SK-N-SH (cell line): ENCODE data around the gene B4GALT3. TPM values are rescaled to one million over a fixed set of nuclear protein-coding genes. Genes with fewer than 3 reads are reported as not detected.

Experiments used
- CTCF ChIA-PET: fragments of 300-600, 350-600 bp; formaldehyde crosslinking; extraction: SDS; loops from one replicate; lab custom pipeline; 2021; lab: Yijun Ruan, JAX
- POLR2A ChIA-PET: fragments of 350-600 bp; sonication (Branson Sonifier 250); formaldehyde crosslinking; extraction: SDS; loops from one replicate; lab custom pipeline; 2020; ENCODE audit warnings: antibody characterized with exemption, inconsistent platforms; lab: Yijun Ruan, JAX
- DNase-seq: peaks from one replicate; pipeline ENCODE4 v3.0.0; 2012
- H2AFZ ChIP-seq: fragments of 200-600 bp; sonication (generic); 2 replicates; pipeline ENCODE4 v1.8.1; 2016; ENCODE audit warnings: antibody characterized with exemption, mild to moderate bottlenecking, low read depth
- H3F3A ChIP-seq: fragments of 200-600 bp; sonication (generic); replicated peaks from 2 replicates; pipeline ENCODE3; 2016; ENCODE audit warnings: antibody characterized with exemption, mild to moderate bottlenecking; ENCODE audit not compliant: insufficient read depth
- H3K27ac ChIP-seq, 2 experiments: fragments of 200-500 bp in 1 of 2; fragments of 200-600 bp in 1 of 2; sonication (Bioruptor generic) in 1 of 2; sonication (generic), shearing (Covaris generic) in 1 of 2; 2 replicates each; pipeline versions ENCODE4 v1.5.1 to v1.6.1; 2014 to 2016; ENCODE audit warnings: low read depth in 2 of 2, inconsistent platforms in 1 of 2, low read length in 1 of 2, mild to moderate bottlenecking in 1 of 2, mixed read lengths in 1 of 2
- H3K27me3 ChIP-seq: fragments of 200-600 bp; sonication (generic), shearing (Covaris generic); 2 replicates; pipeline ENCODE4 v1.6.1; 2016; ENCODE audit warnings: mixed run types; ENCODE audit not compliant: insufficient read depth
- H3K36me3 ChIP-seq, 2 experiments: fragments of 200-500 bp in 1 of 2; fragments of 200-600 bp in 1 of 2; sonication (Bioruptor generic) in 1 of 2; sonication (generic) in 1 of 2; replicated peaks in 1 of 2; 2 replicates each; pipeline versions ENCODE3 to v1.5.1; 2014 to 2016; ENCODE audit warnings: low read length in 1 of 2, mild to moderate bottlenecking in 1 of 2; ENCODE audit not compliant: insufficient read depth in 2 of 2, control insufficient read depth in 1 of 2
- H3K4me1 ChIP-seq, 2 experiments: fragments of 200-500 bp in 1 of 2; fragments of 200-600 bp in 1 of 2; sonication (Bioruptor generic) in 1 of 2; sonication (generic), shearing (Covaris generic) in 1 of 2; 2 replicates each; pipeline versions ENCODE4 v1.5.1 to v1.6.1; 2014 to 2016; ENCODE audit warnings: low read depth in 1 of 2, low read length in 1 of 2, mixed run types in 1 of 2; ENCODE audit not compliant: insufficient read depth in 2 of 2, control insufficient read depth in 1 of 2
- H3K4me2 ChIP-seq: fragments of 200-600 bp; sonication (generic), shearing (Covaris generic); 2 replicates; pipeline ENCODE4 v1.6.1; 2017; ENCODE audit warnings: mixed run types
- H3K4me3 ChIP-seq, 2 experiments: fragments of 200-500 bp in 1 of 2; fragments of 200-600 bp in 1 of 2; sonication (Bioruptor generic) in 1 of 2; sonication (generic), shearing (Covaris generic) in 1 of 2; 2 replicates each; pipeline versions ENCODE4 v1.5.1 to v1.8.1; 2014 to 2016; ENCODE audit warnings: low read depth in 2 of 2, inconsistent platforms in 1 of 2, low read length in 1 of 2, mild to moderate bottlenecking in 1 of 2, mixed read lengths in 1 of 2, moderate library complexity in 1 of 2
- H3K79me2 ChIP-seq: fragments of 200-600 bp; sonication (generic); 2 replicates; pipeline ENCODE4 v1.8.1; 2017; ENCODE audit warnings: mild to moderate bottlenecking; ENCODE audit not compliant: insufficient read depth
- H3K9ac ChIP-seq: fragments of 200-600 bp; sonication (generic); 2 replicates; pipeline ENCODE4 v1.6.1; 2017; ENCODE audit warnings: mixed run types
- H3K9me2 ChIP-seq: fragments of 200-600 bp; sonication (generic); 2 replicates; pipeline ENCODE4 v1.6.1; 2017; ENCODE audit warnings: mixed run types
- H3K9me3 ChIP-seq: fragments of 200-600 bp; sonication (generic); 2 replicates; pipeline ENCODE4 v1.6.1; 2017; ENCODE audit warnings: mixed run types, mild to moderate bottlenecking, moderate library complexity
- H4K20me1 ChIP-seq: fragments of 200-600 bp; sonication (generic); 2 replicates; pipeline ENCODE4 v1.6.1; 2017; ENCODE audit warnings: mild to moderate bottlenecking, mixed run types; ENCODE audit not compliant: insufficient read depth
- CHD2 ChIP-seq: fragments of 150-350 bp; IDR thresholded peaks from 2 replicates; pipeline ENCODE4 v1.6.1; 2018; ENCODE audit warnings: low read length; ENCODE audit not compliant: partially characterized antibody
- ELF1 ChIP-seq: IDR thresholded peaks from 2 replicates; pipeline ENCODE4 v1.4.0; 2012
- EP300 ChIP-seq, 2 experiments: IDR thresholded peaks; 2 replicates each; pipeline versions ENCODE4 v1.4.0 to v1.6.1; 2012; ENCODE audit warnings: borderline replicate concordance in 1 of 2, low read depth in 1 of 2, low read length in 1 of 2
- EZH2phosphoT487 ChIP-seq: fragments of 200-600 bp; sonication (generic); IDR thresholded peaks from 2 replicates; pipeline ENCODE4 v1.6.1; 2017; ENCODE audit warnings: low read depth, mixed run types, mild to moderate bottlenecking, antibody characterized with exemption, moderate library complexity, borderline replicate concordance
- FOSL2 ChIP-seq: IDR thresholded peaks from 2 replicates; pipeline ENCODE4 v1.4.0; 2012; ENCODE audit warnings: low read depth, mild to moderate bottlenecking, moderate library complexity, borderline replicate concordance
- FOXJ3 ChIP-seq: sonication (generic); formaldehyde crosslinking; IDR thresholded peaks from 2 replicates; pipeline ENCODE4 v1.5.1; 2020; ENCODE audit warnings: mild to moderate bottlenecking, missing genetic modification reagents
- FOXM1 ChIP-seq: IDR thresholded peaks from 2 replicates; pipeline ENCODE4 v1.4.0; 2012; ENCODE audit warnings: low read depth, mild to moderate bottlenecking
- GABPA ChIP-seq: IDR thresholded peaks from 2 replicates; pipeline ENCODE4 v1.4.0; 2012; ENCODE audit warnings: low read depth, mild to moderate bottlenecking
- GATA2 ChIP-seq: sonication (generic); formaldehyde crosslinking; IDR thresholded peaks from 2 replicates; pipeline ENCODE4 v1.5.0; 2020; ENCODE audit warnings: mild to moderate bottlenecking, missing genetic modification reagents
- JUND ChIP-seq: IDR thresholded peaks from 2 replicates; pipeline ENCODE4 v1.4.0; 2012
- MEF2A ChIP-seq: IDR thresholded peaks from 2 replicates; pipeline ENCODE4 v1.4.0; 2012; ENCODE audit warnings: low read depth, borderline replicate concordance
- MXI1 ChIP-seq: IDR thresholded peaks from 2 replicates; pipeline ENCODE4 v1.6.1; 2012; ENCODE audit warnings: mild to moderate bottlenecking, low read depth, low read length, improper control_type of control experiment
- NRF1 ChIP-seq: IDR thresholded peaks from 2 replicates; pipeline ENCODE4 v1.6.1; 2012; ENCODE audit warnings: low read depth, mild to moderate bottlenecking, low read length
- POLR2AphosphoS5 ChIP-seq: IDR thresholded peaks from 2 replicates; pipeline ENCODE4 v1.6.1; 2012; ENCODE audit warnings: low read depth, low read length
- RAD21 ChIP-seq: IDR thresholded peaks from 2 replicates; pipeline ENCODE4 v1.6.1; 2012; ENCODE audit warnings: mild to moderate bottlenecking, low read length
- RXRA ChIP-seq: IDR thresholded peaks from 2 replicates; pipeline ENCODE4 v1.4.0; 2012; ENCODE audit warnings: low read depth, mild to moderate bottlenecking, borderline replicate concordance
- SIN3A ChIP-seq: IDR thresholded peaks from 2 replicates; pipeline ENCODE4 v1.6.1; 2012; ENCODE audit warnings: low read depth, mild to moderate bottlenecking, low read length, moderate library complexity, borderline replicate concordance
- SMC3 ChIP-seq: IDR thresholded peaks from 2 replicates; pipeline ENCODE4 v1.6.1; 2012; ENCODE audit warnings: low read depth, low read length, improper control_type of control experiment
- TAF1 ChIP-seq: IDR thresholded peaks from 2 replicates; pipeline ENCODE4 v1.6.1; 2012; ENCODE audit warnings: low read depth, mild to moderate bottlenecking, low read length, moderate library complexity, borderline replicate concordance
- TCF12 ChIP-seq: IDR thresholded peaks from 2 replicates; pipeline ENCODE4 v1.4.0; 2012
- WGBS: methylation state at CpG from one replicate; pipeline ENCODE4 v1.1.6; 2017; ENCODE audit warnings: low lambda C conversion rate; 5-methylcytosine and 5-hydroxymethylcytosine counted together
- polyA plus RNA-seq, 3 experiments: library from polyadenylated mRNA; depleted of rRNA; stranded (reverse); fragments of >200 nt; gene quantifications; 2 replicates each; pipeline ENCODE4 v1.2.3, GENCODE V29; 2012
- TF ChIP-seq, protein P1 (sequence below): fragments of 150-350 bp; IDR thresholded peaks from 2 replicates; pipeline ENCODE4 v1.6.1; 2016; ENCODE audit warnings: mild to moderate bottlenecking, low read depth, low read length
- TF ChIP-seq, protein P2 (sequence below): IDR thresholded peaks from 2 replicates; pipeline ENCODE4 v1.4.0; 2012; ENCODE audit warnings: low read depth
- TF ChIP-seq, protein P3 (sequence below): fragments of 150-350 bp; IDR thresholded peaks from 2 replicates; pipeline ENCODE4 v1.6.1; 2017; ENCODE audit warnings: antibody characterized with exemption, low read length, low read depth, borderline replicate concordance
- TF ChIP-seq, protein P4 (sequence below): IDR thresholded peaks from 2 replicates; pipeline ENCODE4 v1.4.0; 2012; ENCODE audit warnings: low read depth, borderline replicate concordance

Gene B4GALT3
- polyA plus RNA-seq, 1 of the 3 experiments (the other 2 are of a cell fraction) = 56.5 TPM

DNA sequence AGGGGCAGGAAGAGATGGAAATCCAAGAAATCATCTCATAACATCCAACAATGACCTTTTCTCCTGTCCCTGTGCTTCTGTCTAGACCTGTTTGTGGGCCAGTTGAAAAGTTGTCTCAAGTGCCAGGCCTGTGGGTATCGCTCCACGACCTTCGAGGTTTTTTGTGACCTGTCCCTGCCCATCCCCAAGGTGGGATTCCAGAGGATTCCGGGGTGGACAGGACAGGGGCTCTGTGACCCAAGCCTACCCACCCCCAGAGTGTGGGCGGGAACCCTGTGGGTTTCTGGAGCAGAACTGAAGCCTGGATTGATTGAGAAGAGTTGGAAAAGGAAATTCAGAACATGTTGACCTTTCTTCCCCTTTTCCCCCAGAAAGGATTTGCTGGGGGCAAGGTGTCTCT, 13.5 kb downstream of the B4GALT3 start:
- Histone ChIP-seq H4K20me1 (no peaks in the 10 kb centered on the region), H3F3A (peaks cover 17% of the 10 kb centered on the region), H2AFZ (no peak overlapping the region), H3K9ac (no peak overlapping the region), H3K27me3 (no peaks in the 10 kb centered on the region), H3K27ac (no peak overlapping the region), H3K79me2 (peaks cover 21% of the 10 kb centered on the region), H3K4me1 (peaks cover 0 to 42% of the 10 kb centered on the region in 2 experiments; a peak in 2 of 4 replicates), H3K36me3 (peaks cover 12 to 44% of the 10 kb centered on the region in 2 experiments), H3K9me3 (no peaks in the 10 kb centered on the region), H3K9me2 (no peaks in the 10 kb centered on the region), H3K4me3 (no peak overlapping the region), H3K4me2 (no peak overlapping the region)
- DNase-seq = no peak
- ChIA-PET POLR2A (no interaction called here), CTCF (interaction anchor here (1.0 kb wide), 1 partner anchor 67 kb away, joined by 3 read pairs; no protein-coding TSS in a partner anchor)
- 98% methylated on average over 5 of the region's 5 CpGs for WGBS
- no peak for TF ChIP-seq EZH2phosphoT487
- TF ChIP-seq GABPA = no peak
- TF ChIP-seq RXRA = no peak
- TF ChIP-seq CHD2 = no peak
- no peak for TF ChIP-seq GATA2 (CRISPR knock-in tag)
- no peak for TF ChIP-seq POLR2AphosphoS5
- TF ChIP-seq, protein P1, sequence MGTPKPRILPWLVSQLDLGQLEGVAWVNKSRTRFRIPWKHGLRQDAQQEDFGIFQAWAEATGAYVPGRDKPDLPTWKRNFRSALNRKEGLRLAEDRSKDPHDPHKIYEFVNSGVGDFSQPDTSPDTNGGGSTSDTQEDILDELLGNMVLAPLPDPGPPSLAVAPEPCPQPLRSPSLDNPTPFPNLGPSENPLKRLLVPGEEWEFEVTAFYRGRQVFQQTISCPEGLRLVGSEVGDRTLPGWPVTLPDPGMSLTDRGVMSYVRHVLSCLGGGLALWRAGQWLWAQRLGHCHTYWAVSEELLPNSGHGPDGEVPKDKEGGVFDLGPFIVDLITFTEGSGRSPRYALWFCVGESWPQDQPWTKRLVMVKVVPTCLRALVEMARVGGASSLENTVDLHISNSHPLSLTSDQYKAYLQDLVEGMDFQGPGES = no peak
- TF ChIP-seq SIN3A = no peak
- no peak for TF ChIP-seq FOSL2
- TF ChIP-seq, protein P2, sequence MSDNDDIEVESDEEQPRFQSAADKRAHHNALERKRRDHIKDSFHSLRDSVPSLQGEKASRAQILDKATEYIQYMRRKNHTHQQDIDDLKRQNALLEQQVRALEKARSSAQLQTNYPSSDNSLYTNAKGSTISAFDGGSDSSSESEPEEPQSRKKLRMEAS = no peak
- no peak for TF ChIP-seq EP300 (IDR thresholded peaks at IDR 0.05; ENCODE audit: borderline replicate concordance in 1 of 2, low read depth in 1 of 2, low read length in 1 of 2)
- no peak for TF ChIP-seq TAF1
- no peak for TF ChIP-seq MXI1
- no peak for TF ChIP-seq FOXJ3 (CRISPR knock-in tag)
- TF ChIP-seq, protein P3, sequence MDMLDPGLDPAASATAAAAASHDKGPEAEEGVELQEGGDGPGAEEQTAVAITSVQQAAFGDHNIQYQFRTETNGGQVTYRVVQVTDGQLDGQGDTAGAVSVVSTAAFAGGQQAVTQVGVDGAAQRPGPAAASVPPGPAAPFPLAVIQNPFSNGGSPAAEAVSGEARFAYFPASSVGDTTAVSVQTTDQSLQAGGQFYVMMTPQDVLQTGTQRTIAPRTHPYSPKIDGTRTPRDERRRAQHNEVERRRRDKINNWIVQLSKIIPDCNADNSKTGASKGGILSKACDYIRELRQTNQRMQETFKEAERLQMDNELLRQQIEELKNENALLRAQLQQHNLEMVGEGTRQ = no peak
- TF ChIP-seq MEF2A = no peak

DNA sequence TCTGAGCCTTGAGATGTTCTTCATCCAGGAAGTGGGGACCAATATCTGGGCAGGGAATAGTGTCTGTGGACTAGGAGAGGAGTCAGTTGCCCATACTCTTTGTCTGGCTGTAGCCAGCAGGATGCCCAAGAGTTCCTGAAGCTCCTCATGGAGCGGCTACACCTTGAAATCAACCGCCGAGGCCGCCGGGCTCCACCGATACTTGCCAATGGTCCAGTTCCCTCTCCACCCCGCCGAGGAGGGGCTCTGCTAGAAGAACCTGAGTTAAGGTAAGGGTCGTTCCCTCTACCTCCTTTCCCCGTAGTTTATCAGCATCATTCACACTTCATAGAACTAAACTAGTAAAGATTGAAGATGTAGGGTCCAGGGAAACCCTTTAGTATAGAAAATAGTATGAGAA, 14.5 kb downstream of the B4GALT3 start:
- H3K36me3 ChIP-seq = peaks cover 12 to 54% of the 10 kb centered on the region in 2 experiments
- H3K27me3 ChIP-seq = no peaks in the 10 kb centered on the region
- peaks cover 21% of the 10 kb centered on the region for H3K79me2 ChIP-seq
- TF ChIP-seq SMC3 (no peak), POLR2AphosphoS5 (no peak), FOSL2 (no peak), TAF1 (no peak), ELF1 (no peak), RAD21 (no peak), RXRA (no peak), EP300 (IDR thresholded peaks at IDR 0.05; ENCODE audit: borderline replicate concordance in 1 of 2, low read depth in 1 of 2, low read length in 1 of 2) (no peak), FOXJ3 (CRISPR knock-in tag) (no peak), SIN3A (no peak), JUND (no peak), NRF1 (no peak), TCF12 (no peak), FOXM1 (no peak)
- TF ChIP-seq, protein P4, sequence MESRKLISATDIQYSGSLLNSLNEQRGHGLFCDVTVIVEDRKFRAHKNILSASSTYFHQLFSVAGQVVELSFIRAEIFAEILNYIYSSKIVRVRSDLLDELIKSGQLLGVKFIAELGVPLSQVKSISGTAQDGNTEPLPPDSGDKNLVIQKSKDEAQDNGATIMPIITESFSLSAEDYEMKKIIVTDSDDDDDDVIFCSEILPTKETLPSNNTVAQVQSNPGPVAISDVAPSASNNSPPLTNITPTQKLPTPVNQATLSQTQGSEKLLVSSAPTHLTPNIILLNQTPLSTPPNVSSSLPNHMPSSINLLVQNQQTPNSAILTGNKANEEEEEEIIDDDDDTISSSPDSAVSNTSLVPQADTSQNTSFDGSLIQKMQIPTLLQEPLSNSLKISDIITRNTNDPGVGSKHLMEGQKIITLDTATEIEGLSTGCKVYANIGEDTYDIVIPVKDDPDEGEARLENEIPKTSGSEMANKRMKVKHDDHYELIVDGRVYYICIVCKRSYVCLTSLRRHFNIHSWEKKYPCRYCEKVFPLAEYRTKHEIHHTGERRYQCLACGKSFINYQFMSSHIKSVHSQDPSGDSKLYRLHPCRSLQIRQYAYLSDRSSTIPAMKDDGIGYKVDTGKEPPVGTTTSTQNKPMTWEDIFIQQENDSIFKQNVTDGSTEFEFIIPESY = no peak
- ChIA-PET POLR2A (interaction anchor here (1.5 kb wide), 1 partner anchor 8 kb away, joined by 4 read pairs; no protein-coding TSS in a partner anchor), CTCF (no interaction called here)
- no peak overlapping the region for H3K4me3 ChIP-seq
- H3K4me1 ChIP-seq = peaks cover 0 to 46% of the 10 kb centered on the region in 2 experiments; a peak in 2 of 4 replicates
- no peak overlapping the region for H3K9ac ChIP-seq
- DNase-seq = no peak
- no peaks in the 10 kb centered on the region for H3K9me3 ChIP-seq
- no peak overlapping the region for H2AFZ ChIP-seq
- WGBS = 93% methylated on average over 10 of the region's 10 CpGs
- H3K9me2 ChIP-seq = no peaks in the 10 kb centered on the region
- H3F3A ChIP-seq = peaks cover 22% of the 10 kb centered on the region
- no peaks in the 10 kb centered on the region for H4K20me1 ChIP-seq
- H3K27ac ChIP-seq = no peak overlapping the region
- H3K4me2 ChIP-seq = no peak overlapping the region
